ENCODE data around the gene S100A3. TPM values are rescaled to one million over a fixed set of nuclear protein-coding genes. Genes with fewer than 3 reads are reported as not detected.

Gene S100A3
- polyA plus RNA-seq, 1 of the 3 experiments (the other 2 are of a cell fraction): 11.8 TPM

DNA sequence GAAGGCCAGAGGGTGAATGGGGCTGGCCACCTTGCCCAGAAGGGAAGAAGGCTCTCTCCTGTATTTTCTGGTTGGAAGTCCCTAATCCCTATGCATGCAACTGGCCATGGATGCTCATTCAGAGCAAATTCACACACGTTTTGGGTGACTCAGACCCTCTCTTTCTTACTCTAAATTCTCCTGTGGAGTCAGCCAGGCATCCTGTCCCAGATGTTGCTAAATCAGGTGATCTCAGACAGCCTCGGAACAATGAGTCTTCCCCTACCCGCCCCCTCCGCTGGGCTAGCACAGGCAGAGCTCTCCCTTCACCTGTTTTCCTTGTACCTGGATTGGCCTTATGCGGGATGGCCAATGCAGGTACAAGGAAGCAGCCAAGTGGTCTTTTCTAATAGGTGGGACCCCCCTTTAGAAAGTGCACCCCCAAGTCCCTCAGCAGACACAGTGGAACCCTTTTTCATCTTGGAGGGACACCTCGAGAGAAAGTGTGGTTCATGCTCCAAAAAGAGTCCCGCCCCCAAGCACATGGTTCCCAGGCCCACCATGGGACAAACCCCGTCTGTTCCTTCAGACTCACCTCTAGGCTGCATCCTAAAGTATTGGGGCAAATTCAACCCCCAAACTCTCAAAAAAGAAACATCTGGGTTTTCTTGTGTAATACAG is 21.9 kb downstream of the S100A3 start:
- no peaks in the 10 kb centered on the region for H3K79me2 ChIP-seq (ENCODE audit: insufficient read depth)
- CTCF ChIA-PET: interaction anchor here (2.1 to 4.7 kb wide), 4 partner anchors 16 to 45 kb away, joined by 5 to 26 read pairs (median 16); partner anchors contain the start of gene S100A2
- H3K4me3 ChIP-seq (ENCODE audit: low read depth in 2 of 2, low read length in 1 of 2): no peak overlapping the region
- no peaks in the 10 kb centered on the region for H3K9me3 ChIP-seq
- no peaks in the 10 kb centered on the region for H3K9me2 ChIP-seq
- no peak overlapping the region for H3K4me2 ChIP-seq
- H3F3A ChIP-seq (replicated peaks; ENCODE audit: insufficient read depth): peaks cover 21% of the 10 kb centered on the region
- no peaks in the 10 kb centered on the region for H3K27me3 ChIP-seq (ENCODE audit: insufficient read depth)
- H3K27ac ChIP-seq (ENCODE audit: low read depth in 2 of 2, low read length in 1 of 2): no peak overlapping the region
- DNase-seq: no peak
- H4K20me1 ChIP-seq (ENCODE audit: insufficient read depth): no peaks in the 10 kb centered on the region
- POLR2A ChIA-PET: no interaction called here
- H3K4me1 ChIP-seq (ENCODE audit: control insufficient read depth in 1 of 2, insufficient read depth in 2 of 2, low read depth in 1 of 2, low read length in 1 of 2): peaks cover 13 to 20% of the 10 kb centered on the region in 2 experiments
- no peak overlapping the region for H2AFZ ChIP-seq (ENCODE audit: low read depth)
- peaks cover 0 to 6% of the 10 kb centered on the region in 2 experiments for H3K36me3 ChIP-seq (replicated peaks in 1 of 2; ENCODE audit: control insufficient read depth in 1 of 2, insufficient read depth in 2 of 2, low read length in 1 of 2)
- no peak overlapping the region for H3K9ac ChIP-seq
- TF ChIP-seq, protein P1, sequence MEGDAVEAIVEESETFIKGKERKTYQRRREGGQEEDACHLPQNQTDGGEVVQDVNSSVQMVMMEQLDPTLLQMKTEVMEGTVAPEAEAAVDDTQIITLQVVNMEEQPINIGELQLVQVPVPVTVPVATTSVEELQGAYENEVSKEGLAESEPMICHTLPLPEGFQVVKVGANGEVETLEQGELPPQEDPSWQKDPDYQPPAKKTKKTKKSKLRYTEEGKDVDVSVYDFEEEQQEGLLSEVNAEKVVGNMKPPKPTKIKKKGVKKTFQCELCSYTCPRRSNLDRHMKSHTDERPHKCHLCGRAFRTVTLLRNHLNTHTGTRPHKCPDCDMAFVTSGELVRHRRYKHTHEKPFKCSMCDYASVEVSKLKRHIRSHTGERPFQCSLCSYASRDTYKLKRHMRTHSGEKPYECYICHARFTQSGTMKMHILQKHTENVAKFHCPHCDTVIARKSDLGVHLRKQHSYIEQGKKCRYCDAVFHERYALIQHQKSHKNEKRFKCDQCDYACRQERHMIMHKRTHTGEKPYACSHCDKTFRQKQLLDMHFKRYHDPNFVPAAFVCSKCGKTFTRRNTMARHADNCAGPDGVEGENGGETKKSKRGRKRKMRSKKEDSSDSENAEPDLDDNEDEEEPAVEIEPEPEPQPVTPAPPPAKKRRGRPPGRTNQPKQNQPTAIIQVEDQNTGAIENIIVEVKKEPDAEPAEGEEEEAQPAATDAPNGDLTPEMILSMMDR (IDR thresholded peaks at IDR 0.05): no peak
- TF ChIP-seq, protein P2, sequence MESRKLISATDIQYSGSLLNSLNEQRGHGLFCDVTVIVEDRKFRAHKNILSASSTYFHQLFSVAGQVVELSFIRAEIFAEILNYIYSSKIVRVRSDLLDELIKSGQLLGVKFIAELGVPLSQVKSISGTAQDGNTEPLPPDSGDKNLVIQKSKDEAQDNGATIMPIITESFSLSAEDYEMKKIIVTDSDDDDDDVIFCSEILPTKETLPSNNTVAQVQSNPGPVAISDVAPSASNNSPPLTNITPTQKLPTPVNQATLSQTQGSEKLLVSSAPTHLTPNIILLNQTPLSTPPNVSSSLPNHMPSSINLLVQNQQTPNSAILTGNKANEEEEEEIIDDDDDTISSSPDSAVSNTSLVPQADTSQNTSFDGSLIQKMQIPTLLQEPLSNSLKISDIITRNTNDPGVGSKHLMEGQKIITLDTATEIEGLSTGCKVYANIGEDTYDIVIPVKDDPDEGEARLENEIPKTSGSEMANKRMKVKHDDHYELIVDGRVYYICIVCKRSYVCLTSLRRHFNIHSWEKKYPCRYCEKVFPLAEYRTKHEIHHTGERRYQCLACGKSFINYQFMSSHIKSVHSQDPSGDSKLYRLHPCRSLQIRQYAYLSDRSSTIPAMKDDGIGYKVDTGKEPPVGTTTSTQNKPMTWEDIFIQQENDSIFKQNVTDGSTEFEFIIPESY (IDR thresholded peaks at IDR 0.05; ENCODE audit: borderline replicate concordance, low read depth): no peak
- no peak for TF ChIP-seq TCF12 (IDR thresholded peaks at IDR 0.05)
- TF ChIP-seq POLR2AphosphoS5 (IDR thresholded peaks at IDR 0.05; ENCODE audit: low read depth, low read length): no peak
- TF ChIP-seq FOXM1 (IDR thresholded peaks at IDR 0.05; ENCODE audit: low read depth): no peak
- no peak for TF ChIP-seq GATA2 (CRISPR knock-in tag; IDR thresholded peaks at IDR 0.05)
- no peak for TF ChIP-seq FOXJ3 (CRISPR knock-in tag; IDR thresholded peaks at IDR 0.05)
- TF ChIP-seq TAF1 (IDR thresholded peaks at IDR 0.05; ENCODE audit: borderline replicate concordance, low read depth, low read length): no peak
- no peak for TF ChIP-seq SMC3 (IDR thresholded peaks at IDR 0.05; ENCODE audit: low read depth, low read length)
- WGBS (ENCODE audit: low lambda C conversion rate): 85% methylated on average over 8 of the region's 8 CpGs

DNA sequence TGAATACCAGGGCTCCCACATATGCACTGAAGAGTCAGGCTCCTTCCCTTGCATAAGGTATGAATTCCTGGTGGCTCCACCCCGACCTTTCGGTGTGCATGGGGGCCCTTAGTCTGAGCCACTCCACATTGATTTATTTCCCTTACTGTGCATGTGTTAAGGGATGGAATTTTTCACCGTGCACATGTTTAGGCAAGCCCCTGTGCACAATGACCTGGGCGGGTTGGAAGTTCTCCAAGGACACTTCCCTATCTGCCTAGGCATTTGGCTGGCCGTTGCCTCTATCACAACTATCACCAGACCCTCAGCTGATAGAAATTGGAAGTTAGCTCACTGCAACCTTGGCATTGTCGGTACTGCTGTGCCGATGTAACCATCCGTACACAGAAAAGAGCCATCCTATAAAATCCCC is 22.9 kb downstream of the S100A3 start:
- no peaks in the 10 kb centered on the region for H3K9me3 ChIP-seq
- CTCF ChIA-PET: interaction anchor here (0.9 to 4.7 kb wide), 9 partner anchors 15 to 173 kb away, joined by 3 to 26 read pairs (median 5); partner anchors contain the start of gene S100A2
- POLR2A ChIA-PET: interaction anchor here (2.2 kb wide), 1 partner anchor 9 kb away, joined by 8 read pairs; the partner anchor contains the start of gene S100A6
- H3K36me3 ChIP-seq (replicated peaks in 1 of 2; ENCODE audit: control insufficient read depth in 1 of 2, insufficient read depth in 2 of 2, low read length in 1 of 2): peaks cover 0 to 6% of the 10 kb centered on the region in 2 experiments
- no peak overlapping the region for H3K9ac ChIP-seq
- no peaks in the 10 kb centered on the region for H4K20me1 ChIP-seq (ENCODE audit: insufficient read depth)
- H3K4me1 ChIP-seq (ENCODE audit: control insufficient read depth in 1 of 2, insufficient read depth in 2 of 2, low read depth in 1 of 2, low read length in 1 of 2): peaks cover 7 to 21% of the 10 kb centered on the region in 2 experiments; a peak in 3 of 4 replicates
- no peak overlapping the region; the same call in 1 of the 2 replicates for H2AFZ ChIP-seq (ENCODE audit: low read depth)
- DNase-seq: no peak
- no peak overlapping the region for H3K4me3 ChIP-seq (ENCODE audit: low read depth in 2 of 2, low read length in 1 of 2)
- H3K79me2 ChIP-seq (ENCODE audit: insufficient read depth): no peaks in the 10 kb centered on the region
- H3K27ac ChIP-seq (ENCODE audit: low read depth in 2 of 2, low read length in 1 of 2): peak overlapping the region in 1 of 2 experiments; percentile 34; a peak in 1 of 4 replicates
- peaks cover 11% of the 10 kb centered on the region for H3F3A ChIP-seq (replicated peaks; ENCODE audit: insufficient read depth)
- 78% methylated on average over 7 of the region's 8 CpGs for WGBS (ENCODE audit: low lambda C conversion rate)
- no peaks in the 10 kb centered on the region for H3K9me2 ChIP-seq
- H3K4me2 ChIP-seq: no peak overlapping the region
- no peaks in the 10 kb centered on the region for H3K27me3 ChIP-seq (ENCODE audit: insufficient read depth)
- TF ChIP-seq, protein P2 (IDR thresholded peaks at IDR 0.05; ENCODE audit: borderline replicate concordance, low read depth): no peak
- TF ChIP-seq, protein P3, sequence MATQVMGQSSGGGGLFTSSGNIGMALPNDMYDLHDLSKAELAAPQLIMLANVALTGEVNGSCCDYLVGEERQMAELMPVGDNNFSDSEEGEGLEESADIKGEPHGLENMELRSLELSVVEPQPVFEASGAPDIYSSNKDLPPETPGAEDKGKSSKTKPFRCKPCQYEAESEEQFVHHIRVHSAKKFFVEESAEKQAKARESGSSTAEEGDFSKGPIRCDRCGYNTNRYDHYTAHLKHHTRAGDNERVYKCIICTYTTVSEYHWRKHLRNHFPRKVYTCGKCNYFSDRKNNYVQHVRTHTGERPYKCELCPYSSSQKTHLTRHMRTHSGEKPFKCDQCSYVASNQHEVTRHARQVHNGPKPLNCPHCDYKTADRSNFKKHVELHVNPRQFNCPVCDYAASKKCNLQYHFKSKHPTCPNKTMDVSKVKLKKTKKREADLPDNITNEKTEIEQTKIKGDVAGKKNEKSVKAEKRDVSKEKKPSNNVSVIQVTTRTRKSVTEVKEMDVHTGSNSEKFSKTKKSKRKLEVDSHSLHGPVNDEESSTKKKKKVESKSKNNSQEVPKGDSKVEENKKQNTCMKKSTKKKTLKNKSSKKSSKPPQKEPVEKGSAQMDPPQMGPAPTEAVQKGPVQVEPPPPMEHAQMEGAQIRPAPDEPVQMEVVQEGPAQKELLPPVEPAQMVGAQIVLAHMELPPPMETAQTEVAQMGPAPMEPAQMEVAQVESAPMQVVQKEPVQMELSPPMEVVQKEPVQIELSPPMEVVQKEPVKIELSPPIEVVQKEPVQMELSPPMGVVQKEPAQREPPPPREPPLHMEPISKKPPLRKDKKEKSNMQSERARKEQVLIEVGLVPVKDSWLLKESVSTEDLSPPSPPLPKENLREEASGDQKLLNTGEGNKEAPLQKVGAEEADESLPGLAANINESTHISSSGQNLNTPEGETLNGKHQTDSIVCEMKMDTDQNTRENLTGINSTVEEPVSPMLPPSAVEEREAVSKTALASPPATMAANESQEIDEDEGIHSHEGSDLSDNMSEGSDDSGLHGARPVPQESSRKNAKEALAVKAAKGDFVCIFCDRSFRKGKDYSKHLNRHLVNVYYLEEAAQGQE (IDR thresholded peaks at IDR 0.05; ENCODE audit: low read depth, low read length): no peak
- TF ChIP-seq MXI1 (IDR thresholded peaks at IDR 0.05; ENCODE audit: low read depth, low read length): peak; percentile 22; the same call in 1 of the 2 replicates
- no peak for TF ChIP-seq GABPA (IDR thresholded peaks at IDR 0.05; ENCODE audit: low read depth)
- TF ChIP-seq, protein P4, sequence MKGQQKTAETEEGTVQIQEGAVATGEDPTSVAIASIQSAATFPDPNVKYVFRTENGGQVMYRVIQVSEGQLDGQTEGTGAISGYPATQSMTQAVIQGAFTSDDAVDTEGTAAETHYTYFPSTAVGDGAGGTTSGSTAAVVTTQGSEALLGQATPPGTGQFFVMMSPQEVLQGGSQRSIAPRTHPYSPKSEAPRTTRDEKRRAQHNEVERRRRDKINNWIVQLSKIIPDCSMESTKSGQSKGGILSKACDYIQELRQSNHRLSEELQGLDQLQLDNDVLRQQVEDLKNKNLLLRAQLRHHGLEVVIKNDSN (IDR thresholded peaks at IDR 0.05; ENCODE audit: borderline replicate concordance, low read depth): no peak
- TF ChIP-seq YY1 (IDR thresholded peaks at IDR 0.05; ENCODE audit: low read depth): no peak
- no peak for TF ChIP-seq TCF12 (IDR thresholded peaks at IDR 0.05)
- TF ChIP-seq NFIC (IDR thresholded peaks at IDR 0.05; ENCODE audit: borderline replicate concordance): no peak
